BJ (cell line): Measurements from ENCODE around the gene TNFRSF4. TPM values are rescaled to one million over a fixed set of nuclear protein-coding genes. Genes with fewer than 3 reads are reported as not detected.

Experiments
- CTCF ChIA-PET: fragments of 350-600 bp; formaldehyde crosslinking; extraction: SDS; loops from one replicate; lab custom pipeline; 2021; ENCODE audit warnings: antibody characterized with exemption, inconsistent platforms; lab: Yijun Ruan, JAX
- POLR2A ChIA-PET: fragments of 300-600 bp; sonication (Branson Sonifier 250); formaldehyde crosslinking; extraction: SDS; loops from one replicate; lab custom pipeline; 2021; ENCODE audit warnings: antibody characterized with exemption; lab: Charles Lee
- DNase-seq: peaks from one replicate; pipeline ENCODE4 v3.0.0-alpha.2; 2011; ENCODE audit warnings: low read depth
- H3K27me3 ChIP-seq: 2 replicates; pipeline ENCODE4 v1.6.0; 2011; ENCODE audit warnings: low read length; ENCODE audit not compliant: control insufficient read depth, insufficient read depth
- H3K36me3 ChIP-seq: 2 replicates; pipeline ENCODE4 v1.5.1; 2011; ENCODE audit warnings: low read length; ENCODE audit not compliant: control insufficient read depth, insufficient read depth
- H3K4me3 ChIP-seq: 2 replicates; pipeline ENCODE4 v1.5.1; 2011; ENCODE audit warnings: low read depth, mild to moderate bottlenecking, control low read depth, low read length
- polyA plus RNA-seq: library from polyadenylated mRNA; depleted of rRNA; stranded (reverse); fragments of >200 nt; gene quantifications from 2 replicates; pipeline ENCODE4 v1.2.3, GENCODE V29; 2011
- TF ChIP-seq, protein P1 (sequence below): IDR thresholded peaks from 2 replicates; pipeline ENCODE4 v1.5.1; 2011; ENCODE audit warnings: low read depth, mild to moderate bottlenecking, control low read depth, inconsistent platforms, low read length, moderate library complexity; ENCODE audit not compliant: insufficient read depth

The TNFRSF4 gene
- polyA plus RNA-seq, 1 experiment = not detected

DNA sequence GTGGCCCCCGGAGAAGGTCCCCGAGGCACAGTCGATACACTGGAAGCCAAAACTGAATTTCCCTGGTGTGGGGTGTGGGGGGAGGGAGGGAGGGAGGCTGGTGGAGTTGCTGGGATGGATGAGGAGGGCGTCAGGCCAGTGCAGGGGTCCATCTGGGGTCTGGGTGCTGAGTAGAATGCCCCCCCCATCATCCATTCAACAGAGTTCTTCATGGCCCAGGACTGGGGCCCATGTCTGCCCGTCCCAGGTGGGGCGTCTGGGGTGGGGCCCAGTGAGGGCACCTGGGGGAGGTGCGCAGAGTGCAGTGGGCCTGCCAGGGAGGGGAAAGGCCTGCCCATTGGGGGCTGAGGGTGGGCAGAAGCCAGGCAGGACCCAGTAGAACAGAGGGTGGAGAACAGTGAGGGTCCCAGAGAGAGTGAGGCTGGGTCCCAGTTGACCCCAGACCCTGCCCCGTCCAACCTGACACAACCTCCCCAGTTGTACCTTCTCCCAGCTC, 9.5 kb downstream of the TNFRSF4 start:
- ChIA-PET POLR2A (no interaction called here), CTCF (no interaction called here)
- DNase-seq = no peak
- peaks cover 2% of the 10 kb centered on the region; the same call in 1 of the 2 replicates for H3K27me3 ChIP-seq
- TF ChIP-seq, protein P1, sequence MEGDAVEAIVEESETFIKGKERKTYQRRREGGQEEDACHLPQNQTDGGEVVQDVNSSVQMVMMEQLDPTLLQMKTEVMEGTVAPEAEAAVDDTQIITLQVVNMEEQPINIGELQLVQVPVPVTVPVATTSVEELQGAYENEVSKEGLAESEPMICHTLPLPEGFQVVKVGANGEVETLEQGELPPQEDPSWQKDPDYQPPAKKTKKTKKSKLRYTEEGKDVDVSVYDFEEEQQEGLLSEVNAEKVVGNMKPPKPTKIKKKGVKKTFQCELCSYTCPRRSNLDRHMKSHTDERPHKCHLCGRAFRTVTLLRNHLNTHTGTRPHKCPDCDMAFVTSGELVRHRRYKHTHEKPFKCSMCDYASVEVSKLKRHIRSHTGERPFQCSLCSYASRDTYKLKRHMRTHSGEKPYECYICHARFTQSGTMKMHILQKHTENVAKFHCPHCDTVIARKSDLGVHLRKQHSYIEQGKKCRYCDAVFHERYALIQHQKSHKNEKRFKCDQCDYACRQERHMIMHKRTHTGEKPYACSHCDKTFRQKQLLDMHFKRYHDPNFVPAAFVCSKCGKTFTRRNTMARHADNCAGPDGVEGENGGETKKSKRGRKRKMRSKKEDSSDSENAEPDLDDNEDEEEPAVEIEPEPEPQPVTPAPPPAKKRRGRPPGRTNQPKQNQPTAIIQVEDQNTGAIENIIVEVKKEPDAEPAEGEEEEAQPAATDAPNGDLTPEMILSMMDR = no peak
- H3K36me3 ChIP-seq = no peaks in the 10 kb centered on the region
- H3K4me3 ChIP-seq = no peak overlapping the region

GRCh38 chr1:1203561-1204424, 10.2 kb downstream of the TNFRSF4 start:
- peaks cover 2% of the 10 kb centered on the region; the same call in 1 of the 2 replicates for H3K27me3 ChIP-seq
- H3K36me3 ChIP-seq = no peaks in the 10 kb centered on the region
- ChIA-PET CTCF (no interaction called here), POLR2A (no interaction called here)
- H3K4me3 ChIP-seq = no peak overlapping the region
- no peak for DNase-seq
- TF ChIP-seq, protein P1 = no peak

- ChIA-PET CTCF (no interaction called here), POLR2A (interaction anchor here (0.6 kb wide), 1 partner anchor 13 kb away, joined by 4 read pairs; no protein-coding TSS in a partner anchor)
- peaks cover 2% of the 10 kb centered on the region; the same call in 1 of the 2 replicates for H3K27me3 ChIP-seq
- no peak for DNase-seq
- H3K4me3 ChIP-seq = no peak overlapping the region
- TF ChIP-seq, protein P1 = no peak
- H3K36me3 ChIP-seq = no peaks in the 10 kb centered on the region
Observed at GRCh38 chr1:1202831-1203560, 11.0 kb downstream of the TNFRSF4 start.

DNA sequence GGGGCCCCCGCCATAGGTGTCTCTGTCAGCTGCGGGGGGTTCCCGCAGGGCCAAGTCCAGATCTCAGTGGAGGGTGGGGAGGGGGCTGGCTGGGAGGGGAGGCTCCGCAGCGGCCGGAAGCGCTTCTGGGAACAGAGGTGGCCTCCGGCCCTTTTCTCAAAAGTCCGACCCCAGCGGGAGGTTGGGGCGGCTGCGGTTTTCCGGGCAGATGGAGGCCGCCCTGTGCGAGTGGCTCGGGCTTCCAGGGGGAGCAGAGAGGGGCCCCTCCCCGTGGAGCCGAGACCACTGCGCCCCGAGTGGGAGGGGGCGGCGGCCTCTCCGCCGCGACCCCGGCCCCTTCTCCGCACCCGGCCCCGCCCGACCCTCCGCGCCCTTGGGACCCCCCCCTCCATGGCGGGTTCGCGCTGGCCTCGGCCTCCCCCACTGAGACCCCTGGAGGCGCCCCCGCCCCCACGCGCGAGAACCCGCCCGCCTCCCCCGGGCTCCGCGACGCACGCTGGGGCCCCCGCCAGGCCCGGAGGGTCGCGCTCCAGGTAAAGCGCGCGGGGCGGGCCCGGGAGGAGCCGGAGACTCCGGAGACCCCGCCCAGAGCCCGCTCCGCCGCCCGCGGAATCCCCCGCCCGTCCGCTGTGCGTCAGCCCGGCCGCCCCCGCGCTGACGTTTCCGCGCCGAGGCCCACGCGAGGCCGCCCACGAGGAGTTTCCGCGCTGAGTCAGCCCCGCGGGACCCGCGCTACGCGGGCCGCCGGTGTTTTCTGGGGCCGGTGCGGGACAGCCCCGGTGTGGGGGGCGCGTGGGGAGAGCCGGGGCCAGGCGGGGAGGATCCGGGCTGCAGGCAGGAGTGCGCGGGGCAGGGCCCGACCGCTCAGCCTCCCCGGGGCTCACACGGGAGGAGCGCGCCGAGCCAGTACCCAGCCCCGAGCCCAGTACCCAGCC, 12.8 kb downstream of the TNFRSF4 start:
- DNase-seq = no peak
- CTCF ChIA-PET = interaction anchor here (1.5 kb wide), 1 partner anchor 79 kb away, joined by 3 read pairs; no protein-coding TSS in a partner anchor
- Histone ChIP-seq H3K27me3 (peaks cover 2% of the 10 kb centered on the region; the same call in 1 of the 2 replicates), H3K36me3 (no peaks in the 10 kb centered on the region), H3K4me3 (peak overlapping the region; percentile 39)
- POLR2A ChIA-PET = no interaction called here
- TF ChIP-seq, protein P1 = no peak
